ENCODE measurements around the gene NRAS.
A peak's percentile ranks its signal among the peaks of the same experiment; 100 is the strongest.

The NRAS gene

GRCh38 chr1:114716304-114717170 lies at the start of gene NRAS:
Gene NRAS, minus strand, starts transcription at chr1:114716771. Its CDS starts 611 bp downstream, at chr1:114716160.
- peak; percentile 97 for DNase-seq

- no peak for DNase-seq
Measured at GRCh38 chr1:114764689-114765088, 48.1 kb upstream of the NRAS start.

GRCh38 chr1:114758256-114758832 lies 41.8 kb upstream of the NRAS start:
- no peak for DNase-seq

GRCh38 chr1:114757455-114758255 lies 41.1 kb upstream of the NRAS start, which contains the start of gene CSDE1:
Gene CSDE1, minus strand, starts transcription at chr1:114757984. Its CDS starts 18,094 bp downstream, at chr1:114739890.
- peak; percentile 94 for DNase-seq

GRCh38 chr1:114756949-114757454 lies 40.4 kb upstream of the NRAS start:
- DNase-seq = peak; percentile 7

- DNase-seq = no peak
Measured at GRCh38 chr1:114756009-114756892, 39.7 kb upstream of the NRAS start.

- DNase-seq = no peak
Measured at GRCh38 chr1:114755006-114755931, 38.7 kb upstream of the NRAS start.

- peak; percentile 8 for DNase-seq
Measured at GRCh38 chr1:114753702-114754101, 37.1 kb upstream of the NRAS start.

GRCh38 chr1:114753143-114753542 lies 36.6 kb upstream of the NRAS start:
- DNase-seq = no peak

GRCh38 chr1:114750780-114751179 lies 34.2 kb upstream of the NRAS start:
- no peak for DNase-seq

GRCh38 chr1:114749835-114750234 lies 33.3 kb upstream of the NRAS start:
- DNase-seq = no peak

GRCh38 chr1:114746450-114747121 lies 30.0 kb upstream of the NRAS start:
- no peak for DNase-seq

- DNase-seq = no peak
Measured at GRCh38 chr1:114745291-114745690, 28.7 kb upstream of the NRAS start.

GRCh38 chr1:114741963-114742746 lies 25.6 kb upstream of the NRAS start:
- DNase-seq = no peak

- no peak for DNase-seq
Measured at GRCh38 chr1:114740331-114740730, 23.8 kb upstream of the NRAS start.

GRCh38 chr1:114737314-114737849 lies 20.8 kb upstream of the NRAS start:
- DNase-seq = no peak

- no peak for DNase-seq
Measured at GRCh38 chr1:114735479-114735878, 18.9 kb upstream of the NRAS start.

GRCh38 chr1:114729782-114730181 lies 13.2 kb upstream of the NRAS start:
- no peak for DNase-seq

- DNase-seq = no peak
Measured at GRCh38 chr1:114728553-114728952, 12.0 kb upstream of the NRAS start.

All from stimulated activated CD4-positive, alpha-beta T cell treated with anti-CD3 and anti-CD28 coated beads, Interleukin-4, amount 100 ng/mL, for 1 hour (primary cell).